Measurements from ENCODE around the gene SMURF2. TPM values are rescaled to one million over a fixed set of nuclear protein-coding genes. Genes with fewer than 3 reads are reported as not detected.

The SMURF2 gene
- total RNA-seq, 1 donor from 2014 or later = 39.6 TPM

GRCh38 chr17:64632194-64632593 lies 29.9 kb downstream of the SMURF2 start:
- Histone ChIP-seq H3K9me3 (no peaks in the 10 kb centered on the region), H3K27me3 (ENCODE audit: low read depth) (no peaks in the 10 kb centered on the region), H3K4me1 (peaks cover 77% of the 10 kb centered on the region), H3K27ac (no peak overlapping the region), H3K36me3 (no peaks in the 10 kb centered on the region), H3K4me3 (no peak overlapping the region)
- intact Hi-C loops (cut with DNase I) = no loop called here
- DNase-seq (no peak), ATAC-seq (no peak)
- no peak for TF ChIP-seq CTCF (IDR thresholded peaks at IDR 0.05)

- Histone ChIP-seq H3K4me3 (no peak overlapping the region), H3K4me1 (peaks cover 73% of the 10 kb centered on the region), H3K9me3 (no peaks in the 10 kb centered on the region), H3K27ac (no peak overlapping the region), H3K36me3 (no peaks in the 10 kb centered on the region), H3K27me3 (ENCODE audit: low read depth) (no peaks in the 10 kb centered on the region)
- intact Hi-C loops (cut with DNase I) = no loop called here
- no peak for DNase-seq
- ATAC-seq = peak; percentile 46 to 71
- TF ChIP-seq CTCF (IDR thresholded peaks at IDR 0.05) = no peak
These were observed 31.5 kb downstream of the SMURF2 start for GRCh38 chr17:64630309-64631223.

GRCh38 chr17:64628641-64629040 lies 33.5 kb downstream of the SMURF2 start:
- Histone ChIP-seq H3K9me3 (no peaks in the 10 kb centered on the region), H3K27ac (no peak overlapping the region), H3K4me1 (peaks cover 66% of the 10 kb centered on the region), H3K36me3 (no peaks in the 10 kb centered on the region), H3K4me3 (no peak overlapping the region), H3K27me3 (ENCODE audit: low read depth) (no peaks in the 10 kb centered on the region)
- no peak for ATAC-seq
- no peak for TF ChIP-seq CTCF (IDR thresholded peaks at IDR 0.05)
- intact Hi-C loops (cut with DNase I) = no loop called here
- DNase-seq = no peak

GRCh38 chr17:64627797-64628196 lies 34.3 kb downstream of the SMURF2 start:
- H3K4me1 ChIP-seq = peaks cover 67% of the 10 kb centered on the region
- intact Hi-C loops (cut with DNase I) = no loop called here
- no peak for TF ChIP-seq CTCF (IDR thresholded peaks at IDR 0.05)
- H3K36me3 ChIP-seq = no peaks in the 10 kb centered on the region
- H3K27ac ChIP-seq = no peak overlapping the region
- ATAC-seq (no peak), DNase-seq (no peak)
- H3K4me3 ChIP-seq = no peak overlapping the region
- no peaks in the 10 kb centered on the region for H3K9me3 ChIP-seq
- H3K27me3 ChIP-seq (ENCODE audit: low read depth) = no peaks in the 10 kb centered on the region

GRCh38 chr17:64626827-64627226 lies 35.3 kb downstream of the SMURF2 start:
- no peak for TF ChIP-seq CTCF (IDR thresholded peaks at IDR 0.05)
- intact Hi-C loops (cut with DNase I) = no loop called here
- Histone ChIP-seq H3K27me3 (ENCODE audit: low read depth) (no peaks in the 10 kb centered on the region), H3K4me3 (no peak overlapping the region), H3K27ac (no peak overlapping the region), H3K36me3 (no peaks in the 10 kb centered on the region), H3K9me3 (no peaks in the 10 kb centered on the region), H3K4me1 (peaks cover 65% of the 10 kb centered on the region)
- ATAC-seq = no peak
- DNase-seq = no peak
